ENCODE results near the gene RAP2B.
"Not testable (repeated sequence)": the region's sequence is repeated elsewhere in the genome, so short reads cannot be mapped to it uniquely, and the experiment has no call there.

Gene RAP2B

DNA sequence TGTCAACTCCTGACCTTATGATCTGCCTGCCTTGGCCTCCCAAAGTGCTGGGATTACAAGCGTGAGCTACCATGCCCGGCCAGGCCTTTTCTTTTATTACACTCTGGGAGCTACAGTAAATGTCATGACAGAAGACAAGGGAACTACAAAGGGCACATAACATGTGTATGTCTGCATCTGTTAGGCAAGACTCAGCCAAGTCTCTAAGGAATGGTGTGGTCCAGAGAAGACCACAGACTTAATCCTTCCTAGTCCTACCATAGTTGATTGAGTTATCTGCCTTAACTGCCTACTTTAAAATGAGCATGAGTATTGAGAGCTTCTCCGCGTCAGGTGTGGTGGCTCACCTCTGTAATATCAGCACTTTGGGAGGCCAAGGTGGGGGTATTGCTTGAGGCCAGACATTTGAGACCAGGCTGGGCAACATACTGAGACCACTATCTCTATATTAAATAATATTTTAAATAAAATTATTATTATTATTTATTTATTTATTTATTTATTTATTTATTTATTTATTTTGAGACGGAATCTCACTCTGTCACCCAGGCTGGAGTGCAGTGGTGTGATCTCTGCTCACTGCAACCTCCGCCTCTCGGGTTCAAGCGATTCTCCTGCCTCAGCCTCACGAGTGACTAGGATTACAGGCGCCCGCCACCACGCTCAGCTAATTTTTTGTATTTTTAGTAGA is 31.9 kb downstream of the RAP2B start:
- not testable (repeated sequence) for DNase-seq (ENCODE audit: low read depth in 2 of 2)

DNA sequence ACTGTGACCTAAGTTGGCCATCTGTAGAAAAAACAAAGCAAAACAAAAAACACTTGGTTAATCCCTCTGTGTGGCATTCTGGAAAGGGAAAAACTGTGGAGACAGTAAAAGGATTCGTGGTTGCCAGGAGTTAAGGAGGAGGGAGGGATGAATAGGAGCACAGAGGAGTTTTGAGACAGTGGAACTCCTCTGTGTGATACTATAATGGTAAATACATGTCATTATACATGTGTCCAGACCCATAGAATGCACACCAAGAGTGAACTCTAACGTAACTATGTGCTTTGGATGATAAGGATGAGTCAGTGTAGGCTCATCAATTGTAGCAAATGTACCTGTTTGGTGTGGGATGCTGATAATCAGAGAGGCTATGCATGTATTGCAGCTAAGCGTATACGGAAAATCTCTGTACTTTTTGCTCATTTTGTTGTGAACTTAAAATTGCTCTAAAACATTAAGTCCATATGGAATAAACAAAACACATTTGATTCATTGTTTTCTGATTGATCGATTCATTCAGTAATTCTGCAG is 33.4 kb downstream of the RAP2B start:
- no peak for DNase-seq (ENCODE audit: low read depth in 2 of 2)

DNA sequence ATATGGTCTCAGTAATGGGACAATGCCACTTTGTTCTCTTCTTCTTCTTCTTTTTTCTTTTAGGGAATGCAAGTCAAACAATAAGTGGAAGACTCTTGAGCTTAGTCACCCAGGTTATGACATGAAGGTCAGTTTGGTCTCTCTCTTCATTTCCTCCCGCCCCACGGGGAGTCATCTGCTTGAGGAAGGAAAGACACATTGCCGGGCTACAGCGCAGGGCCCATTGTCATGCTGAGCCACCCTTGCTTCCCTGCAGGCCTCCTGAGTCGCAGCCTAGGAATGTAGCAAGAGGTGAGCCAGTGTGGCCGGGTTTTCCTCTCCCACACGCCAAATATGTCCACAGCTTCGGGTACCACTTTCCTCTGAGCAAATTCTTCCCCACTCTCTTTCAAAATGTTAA is 47.6 kb downstream of the RAP2B start:
- no peak for DNase-seq (ENCODE audit: low read depth in 2 of 2)

DNA sequence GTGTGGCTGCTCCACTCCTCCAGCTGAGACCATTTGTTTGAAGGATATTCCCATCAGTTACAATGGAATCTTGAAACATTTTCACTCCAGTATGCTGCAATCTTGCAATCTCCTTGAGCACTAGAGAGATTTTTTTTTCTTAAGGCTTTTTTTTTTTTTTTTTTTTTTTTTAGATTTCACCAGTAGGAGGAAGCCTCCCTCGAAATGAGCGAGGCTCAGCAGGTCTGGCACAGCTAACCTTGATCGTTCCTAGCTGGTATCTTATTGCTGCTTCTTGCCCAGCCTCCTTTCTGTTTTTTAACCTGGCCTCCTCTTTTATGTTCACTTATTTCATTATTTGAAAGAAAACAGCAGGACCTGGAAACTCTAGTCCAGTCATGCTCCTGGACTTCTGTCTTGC is 48.1 kb downstream of the RAP2B start:
- no peak for DNase-seq (ENCODE audit: low read depth in 2 of 2)

DNA sequence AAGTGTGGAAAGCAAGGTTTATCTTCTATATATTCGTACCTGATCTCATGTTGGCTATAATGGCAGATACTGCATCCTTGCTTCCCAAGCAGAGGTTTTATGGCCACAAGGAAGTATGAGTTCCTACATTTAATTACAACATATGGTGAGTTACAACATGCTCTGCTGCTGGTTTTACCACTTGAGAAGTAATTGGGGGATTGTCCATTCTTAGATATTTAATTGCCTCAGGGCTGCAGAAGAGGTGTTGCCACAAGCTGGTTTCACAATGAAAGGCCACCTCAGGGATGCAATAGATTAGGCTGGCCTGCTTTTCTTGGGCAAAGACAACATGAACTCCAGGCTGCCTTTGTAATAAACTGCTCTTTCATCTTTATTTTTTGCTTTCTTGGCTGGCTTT is 48.6 kb downstream of the RAP2B start:
- no peak for DNase-seq (ENCODE audit: low read depth in 2 of 2)

DNA sequence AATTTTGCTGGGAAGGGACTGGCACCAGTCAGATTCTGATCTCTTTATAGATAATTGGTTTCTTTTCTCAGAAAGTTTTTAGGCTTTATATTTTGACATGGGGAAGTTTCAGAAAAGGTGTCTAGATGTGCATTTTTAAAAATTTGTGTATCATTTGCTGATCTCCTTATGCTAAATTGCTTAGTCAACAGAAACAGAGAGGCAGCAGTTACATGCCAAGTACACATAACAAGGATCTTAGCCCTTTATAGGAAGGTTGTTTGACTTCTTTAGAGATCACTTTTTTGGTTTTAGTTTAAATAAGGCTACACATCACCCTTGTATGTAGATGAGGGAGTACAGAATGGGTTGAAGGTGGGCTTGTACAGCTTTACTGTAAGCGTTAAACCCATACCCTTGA is 53.5 kb downstream of the RAP2B start:
- DNase-seq (ENCODE audit: low read depth in 2 of 2): no peak

DNA sequence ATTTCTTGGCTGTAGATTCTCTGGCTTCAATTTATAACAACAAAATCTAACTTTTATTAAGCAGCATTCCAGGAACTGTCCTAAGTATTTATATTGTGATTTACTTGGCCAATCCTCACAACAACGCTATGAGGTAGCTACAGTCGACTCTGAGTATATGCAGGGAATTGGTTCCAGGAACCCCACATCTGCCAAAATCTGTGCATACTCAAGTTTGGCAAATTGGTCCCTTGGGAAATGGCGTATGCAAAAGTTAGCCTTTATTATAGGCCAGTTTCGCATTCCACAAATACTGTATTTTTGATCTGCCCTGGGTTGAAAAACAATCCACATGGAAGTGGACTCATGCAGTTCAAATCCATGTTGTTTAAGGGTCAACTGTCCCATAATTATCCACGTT is 53.9 kb downstream of the RAP2B start:
- no peak for DNase-seq (ENCODE audit: low read depth in 2 of 2)

DNA sequence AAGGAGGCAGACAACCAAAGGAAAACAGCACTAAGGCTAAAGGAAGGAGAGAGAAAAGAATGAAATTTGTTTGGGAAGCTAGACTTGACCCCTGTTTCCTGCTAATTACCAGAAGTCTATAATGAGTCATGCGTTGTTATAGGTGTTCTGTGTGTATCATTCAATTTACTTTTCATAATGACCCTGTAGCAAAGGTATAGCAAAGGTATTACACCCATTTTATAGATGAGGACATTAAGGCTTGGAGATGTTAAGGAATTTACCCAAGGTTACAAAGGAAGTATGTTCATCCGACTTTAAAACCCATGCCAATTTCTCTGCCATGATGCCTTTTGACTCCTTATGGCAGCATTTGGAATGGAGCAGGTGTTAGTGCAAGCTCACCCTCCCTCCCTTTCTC is 54.9 kb downstream of the RAP2B start:
- no peak for DNase-seq (ENCODE audit: low read depth in 2 of 2)

DNA sequence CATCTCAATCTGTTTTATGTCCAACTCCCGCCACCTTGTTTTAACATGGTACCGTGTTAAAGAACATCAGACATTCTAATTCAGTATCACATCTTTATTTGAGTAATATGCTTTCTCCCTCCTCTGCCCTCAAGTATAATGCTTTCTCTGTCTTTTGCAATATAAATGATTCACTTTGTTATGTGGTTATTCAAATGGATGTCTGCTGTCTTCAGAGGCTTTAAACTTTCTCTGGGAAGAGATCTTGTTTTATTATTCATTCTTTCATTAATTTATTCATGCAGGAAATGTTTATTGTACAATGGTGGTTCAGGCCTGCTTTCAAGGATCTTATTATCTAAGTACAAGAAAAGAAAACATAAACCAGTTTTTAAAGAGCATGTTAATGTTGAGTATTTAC is 57.1 kb downstream of the RAP2B start:
- no peak for DNase-seq (ENCODE audit: low read depth in 2 of 2)

All from activated CD4-positive, alpha-beta T cell treated with anti-CD3 and anti-CD28 coated beads for 24 hours (primary cell).